ENCODE results near the gene MGAT4C.

GRCh38 chr12:86292480-86292879 is 36.3 kb upstream of the MGAT4C start:
- TF ChIP-seq POLR2AphosphoS5 (IDR thresholded peaks at IDR 0.05) (no peak), EP300 (IDR thresholded peaks at IDR 0.05; ENCODE audit: low read depth) (no peak), CTCF (IDR thresholded peaks at IDR 0.05) (no peak), POLR2A (IDR thresholded peaks at IDR 0.05) (no peak)
